Fibroblast of villous mesenchyme (primary cell): ENCODE data around the gene RNF126. TPM values are rescaled to one million over a fixed set of nuclear protein-coding genes. Genes with fewer than 3 reads are reported as not detected.
"Not testable (repeated sequence)": the region's sequence is repeated elsewhere in the genome, so short reads cannot be mapped to it uniquely, and the experiment has no call there.

Experiments used
- DNase-seq: peaks from one replicate; pipeline ENCODE4 v3.0.0-alpha.2; 2010; ENCODE audit warnings: low read depth
- H3K4me3 ChIP-seq: 2 replicates; pipeline ENCODE4 v1.5.1; 2011; ENCODE audit warnings: low read depth, mild to moderate bottlenecking, low read length
- total RNA-seq: library from RNA; depleted of rRNA; stranded (reverse); fragments of >200 nt; gene quantifications from 2 replicates; pipeline ENCODE4 v1.2.3, GENCODE V29; 2012
- TF ChIP-seq, protein P1 (sequence below): IDR thresholded peaks from 2 replicates; pipeline ENCODE4 v1.5.1; 2012; ENCODE audit warnings: low read depth, mild to moderate bottlenecking, low read length; ENCODE audit not compliant: insufficient read depth

The RNF126 gene
- total RNA-seq, 1 donor = 30.7 TPM

DNA sequence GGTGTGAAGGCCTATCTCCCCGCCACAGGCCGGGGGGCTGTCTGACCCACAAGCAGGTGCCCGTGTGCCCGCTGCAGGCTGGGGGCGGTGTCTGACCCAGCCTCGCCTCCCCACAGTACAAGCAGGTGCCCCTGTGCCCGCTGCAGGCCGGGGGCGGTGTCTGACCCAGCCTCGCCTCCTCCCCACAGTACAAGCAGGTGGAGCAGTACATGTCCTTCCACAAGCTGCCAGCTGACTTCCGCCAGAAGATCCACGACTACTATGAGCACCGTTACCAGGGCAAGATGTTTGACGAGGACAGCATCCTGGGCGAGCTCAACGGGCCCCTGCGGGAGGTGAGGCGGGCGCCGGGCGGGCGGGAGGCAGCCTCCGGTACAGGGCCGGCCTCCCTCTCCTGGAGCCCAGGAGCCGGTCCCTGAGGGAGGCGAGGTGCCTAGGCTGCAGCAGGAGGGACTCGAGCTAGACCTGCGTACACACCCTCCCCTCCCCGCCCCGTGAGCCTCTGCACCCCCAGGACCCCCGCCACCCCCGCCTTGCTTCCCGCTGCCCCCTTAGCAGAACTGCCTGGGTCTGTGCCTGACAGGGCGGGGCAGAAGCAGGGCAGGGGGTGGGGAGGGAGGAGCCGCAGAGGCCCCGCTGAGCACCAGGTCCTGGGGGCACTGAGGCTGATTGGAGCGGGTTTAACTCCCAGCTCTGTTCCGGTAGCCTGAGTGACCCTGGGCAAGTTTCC, 52.8 kb downstream of the RNF126 start:
- TF ChIP-seq, protein P1, sequence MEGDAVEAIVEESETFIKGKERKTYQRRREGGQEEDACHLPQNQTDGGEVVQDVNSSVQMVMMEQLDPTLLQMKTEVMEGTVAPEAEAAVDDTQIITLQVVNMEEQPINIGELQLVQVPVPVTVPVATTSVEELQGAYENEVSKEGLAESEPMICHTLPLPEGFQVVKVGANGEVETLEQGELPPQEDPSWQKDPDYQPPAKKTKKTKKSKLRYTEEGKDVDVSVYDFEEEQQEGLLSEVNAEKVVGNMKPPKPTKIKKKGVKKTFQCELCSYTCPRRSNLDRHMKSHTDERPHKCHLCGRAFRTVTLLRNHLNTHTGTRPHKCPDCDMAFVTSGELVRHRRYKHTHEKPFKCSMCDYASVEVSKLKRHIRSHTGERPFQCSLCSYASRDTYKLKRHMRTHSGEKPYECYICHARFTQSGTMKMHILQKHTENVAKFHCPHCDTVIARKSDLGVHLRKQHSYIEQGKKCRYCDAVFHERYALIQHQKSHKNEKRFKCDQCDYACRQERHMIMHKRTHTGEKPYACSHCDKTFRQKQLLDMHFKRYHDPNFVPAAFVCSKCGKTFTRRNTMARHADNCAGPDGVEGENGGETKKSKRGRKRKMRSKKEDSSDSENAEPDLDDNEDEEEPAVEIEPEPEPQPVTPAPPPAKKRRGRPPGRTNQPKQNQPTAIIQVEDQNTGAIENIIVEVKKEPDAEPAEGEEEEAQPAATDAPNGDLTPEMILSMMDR = no peak
- DNase-seq = no peak
- H3K4me3 ChIP-seq = no peak overlapping the region

DNA sequence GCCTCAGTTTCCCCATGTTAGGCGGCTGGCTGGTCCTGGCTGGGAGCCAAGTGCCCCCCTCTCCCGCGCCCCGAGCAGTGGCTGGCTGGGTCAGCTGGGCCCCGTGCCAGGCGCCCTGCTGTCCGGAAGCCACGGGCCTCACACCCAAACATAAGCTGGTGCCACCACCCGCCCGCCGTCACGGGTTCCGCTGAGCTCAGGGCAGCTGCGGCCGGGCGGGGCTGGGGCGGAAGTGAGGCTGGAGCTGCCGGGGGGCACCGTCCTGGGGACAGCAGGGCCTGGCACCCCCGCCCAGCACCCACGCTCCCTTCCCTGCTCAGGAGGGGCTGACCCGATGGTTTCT, 54.0 kb downstream of the RNF126 start:
- DNase-seq = peak; percentile 56
- TF ChIP-seq, protein P1 = no peak
- no peak overlapping the region for H3K4me3 ChIP-seq

DNA sequence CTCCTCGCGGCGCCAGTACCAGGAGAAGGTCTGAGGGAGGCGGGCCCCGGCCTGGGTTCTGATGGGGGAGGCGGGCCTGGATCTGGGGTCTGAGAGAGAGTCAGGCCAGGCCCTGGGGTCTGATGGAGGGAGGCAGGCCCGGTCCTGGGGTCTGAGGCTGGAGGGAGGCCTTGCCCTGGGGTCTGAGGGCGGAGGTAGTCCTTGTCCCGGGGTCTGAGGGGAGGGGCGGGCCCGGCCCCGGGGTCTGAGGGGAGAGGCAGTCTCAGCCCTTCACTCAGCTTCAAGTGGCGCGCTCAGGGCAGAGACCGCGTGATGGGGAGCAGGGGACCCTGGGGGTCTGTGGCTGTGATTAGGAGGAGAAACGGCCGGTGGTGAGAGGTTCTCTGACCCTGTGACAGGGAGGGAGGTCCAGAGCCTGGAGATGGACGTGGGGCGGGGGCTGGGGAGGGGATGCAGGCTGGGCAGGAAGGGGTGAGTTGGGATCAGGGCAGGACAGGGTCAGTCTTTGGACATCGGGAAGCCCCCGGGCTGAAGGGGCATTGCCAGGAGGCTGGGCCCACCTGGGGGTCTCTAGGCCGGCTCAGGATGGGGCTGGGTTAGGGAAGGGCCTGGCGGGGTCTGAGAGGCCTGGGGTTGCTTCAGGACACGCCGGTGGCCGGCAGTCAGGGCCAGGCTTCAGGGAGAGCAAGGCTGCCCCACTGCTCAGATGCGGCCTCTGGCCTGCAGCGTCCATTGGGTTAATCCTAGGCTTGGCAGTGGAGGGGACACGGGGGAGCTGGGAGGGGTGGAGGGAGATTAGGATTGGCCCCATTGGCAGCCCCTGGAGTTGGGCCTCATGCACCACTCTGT, 54.6 kb downstream of the RNF126 start:
- TF ChIP-seq, protein P1 = no peak
- H3K4me3 ChIP-seq = no peak overlapping the region
- DNase-seq = no peak

DNA sequence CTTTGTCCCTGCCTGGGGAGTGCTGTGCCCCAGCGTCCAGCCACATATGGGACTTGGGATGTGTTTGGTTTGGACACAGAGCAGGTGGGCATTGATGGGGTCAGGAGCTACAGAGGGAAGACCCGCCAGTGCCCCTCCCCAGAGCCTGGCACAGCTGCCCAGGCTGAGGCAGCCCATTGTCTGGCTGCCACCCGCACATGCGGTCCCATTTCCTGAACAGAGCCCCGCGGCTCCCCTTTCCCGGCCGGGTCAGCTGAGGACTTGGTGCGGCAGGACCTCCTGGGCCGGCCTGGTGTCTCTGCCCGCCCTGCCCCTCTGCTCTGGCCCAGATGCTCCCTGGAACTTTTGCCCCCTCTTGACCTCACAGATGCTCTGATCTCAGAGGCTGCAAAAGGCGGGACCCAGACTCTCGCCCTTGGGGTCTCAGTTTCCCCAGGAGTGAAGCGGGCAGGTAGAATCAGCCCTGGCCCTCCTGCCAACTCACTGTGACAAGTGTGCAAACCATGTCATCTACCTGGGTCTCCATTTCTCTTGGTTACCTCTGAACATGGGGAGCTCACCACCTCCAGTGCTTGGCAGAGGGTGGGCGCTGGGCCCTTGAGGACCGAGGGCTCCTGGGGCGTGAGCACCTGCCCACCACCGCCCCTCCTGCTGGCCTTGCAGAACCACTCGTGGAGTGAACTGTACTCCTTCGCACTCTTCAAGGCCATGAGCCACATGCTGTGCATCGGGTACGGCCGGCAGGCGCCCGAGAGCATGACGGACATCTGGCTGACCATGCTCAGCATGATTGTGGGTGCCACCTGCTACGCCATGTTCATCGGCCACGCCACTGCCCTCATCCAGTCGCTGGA, 55.5 kb downstream of the RNF126 start:
- DNase-seq = no peak
- TF ChIP-seq, protein P1 = no peak
- H3K4me3 ChIP-seq = no peak overlapping the region

DNA sequence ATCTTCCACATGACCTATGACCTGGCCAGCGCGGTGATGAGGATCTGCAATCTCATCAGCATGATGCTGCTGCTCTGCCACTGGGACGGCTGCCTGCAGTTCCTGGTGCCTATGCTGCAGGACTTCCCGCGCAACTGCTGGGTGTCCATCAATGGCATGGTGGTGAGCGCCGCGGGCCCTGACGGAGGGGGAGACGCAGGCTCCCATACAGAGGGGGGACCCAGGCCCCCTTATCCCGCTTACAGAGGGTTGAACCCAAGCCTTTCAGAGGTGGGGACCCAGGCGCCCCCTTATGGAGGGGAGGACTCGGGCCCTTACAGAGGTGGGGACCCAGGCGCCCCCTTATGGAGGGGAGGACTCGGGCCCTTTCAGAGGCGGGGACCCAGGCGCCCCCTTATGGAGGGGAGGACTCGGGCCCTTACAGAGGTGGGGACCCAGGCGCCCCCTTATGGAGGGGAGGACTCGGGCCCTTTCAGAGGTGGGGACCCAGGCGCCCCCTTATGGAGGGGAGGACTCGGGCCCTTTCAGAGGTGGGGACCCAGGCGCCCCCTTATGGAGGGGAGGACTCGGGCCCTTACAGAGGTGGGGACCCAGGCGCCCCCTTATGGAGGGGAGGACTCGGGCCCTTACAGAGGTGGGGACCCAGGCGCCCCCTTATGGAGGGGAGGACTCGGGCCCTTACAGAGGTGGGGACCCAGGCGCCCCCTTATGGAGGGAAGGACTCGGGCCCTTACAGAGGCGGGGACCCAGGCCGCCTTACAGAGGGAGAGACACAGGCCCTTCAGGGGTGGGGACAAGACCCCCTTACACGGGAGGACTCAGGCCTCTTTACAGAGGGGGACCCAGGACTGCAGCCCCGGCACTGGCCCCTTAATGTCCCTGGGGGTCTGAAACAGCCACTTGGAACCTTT, 57.7 kb downstream of the RNF126 start:
- H3K4me3 ChIP-seq, DNase-seq: not testable (repeated sequence)

DNA sequence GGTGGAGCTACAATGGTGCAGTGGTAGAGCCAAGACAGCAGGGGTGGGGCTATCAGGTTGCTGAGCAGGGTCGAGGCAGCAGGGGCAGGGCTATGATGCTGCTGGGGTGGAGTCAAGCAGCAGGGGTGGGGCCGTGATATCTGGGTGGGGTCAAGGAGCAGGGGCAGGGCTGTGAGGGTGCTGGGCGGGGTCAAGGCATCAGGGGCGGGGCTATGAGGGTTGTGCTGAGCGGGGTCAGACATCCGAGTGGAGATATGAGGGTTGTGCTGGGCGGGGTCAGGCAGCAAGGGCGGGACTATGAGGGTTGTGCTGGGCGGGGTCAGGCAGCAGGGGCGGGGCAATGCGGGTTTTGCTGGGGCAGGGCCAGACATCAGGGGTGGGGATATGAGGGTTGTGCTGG, 58.7 kb downstream of the RNF126 start:
- H3K4me3 ChIP-seq = no peak overlapping the region
- no peak for DNase-seq
- TF ChIP-seq, protein P1 = no peak

DNA sequence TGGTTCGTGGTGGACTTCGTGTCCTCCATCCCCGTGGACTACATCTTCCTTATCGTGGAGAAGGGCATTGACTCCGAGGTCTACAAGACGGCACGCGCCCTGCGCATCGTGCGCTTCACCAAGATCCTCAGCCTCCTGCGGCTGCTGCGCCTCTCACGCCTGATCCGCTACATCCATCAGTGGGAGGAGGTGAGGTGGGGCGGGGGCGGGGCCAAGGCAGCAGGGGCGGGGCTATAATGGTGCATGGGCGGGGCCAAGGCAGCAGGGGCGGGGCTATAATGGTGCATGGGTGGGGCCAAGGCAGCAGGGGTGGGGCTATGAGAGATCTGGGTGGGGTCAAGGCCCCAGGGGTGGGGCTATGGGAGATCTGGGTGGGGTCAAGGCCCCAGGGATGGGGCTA, 59.2 kb downstream of the RNF126 start:
- not testable (repeated sequence) for H3K4me3 ChIP-seq, DNase-seq

DNA sequence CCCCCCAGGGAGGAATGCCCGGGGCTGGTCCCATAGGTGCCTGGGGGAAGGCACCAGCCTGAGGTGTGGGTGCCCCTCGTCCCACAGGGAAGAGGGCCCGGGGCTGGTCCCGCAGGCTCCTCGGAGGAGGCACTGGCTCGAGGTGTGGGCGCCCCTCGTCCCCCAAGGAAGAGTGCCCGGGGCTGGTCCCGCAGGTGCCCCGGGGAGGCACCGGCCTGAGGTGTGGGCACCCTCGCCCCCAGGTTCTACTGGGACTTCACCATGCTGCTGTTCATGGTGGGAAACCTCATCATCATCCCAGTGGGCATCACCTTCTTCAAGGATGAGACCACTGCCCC, 59.7 kb downstream of the RNF126 start:
- H3K4me3 ChIP-seq, DNase-seq: not testable (repeated sequence)
